Measurements from ENCODE around the gene SMOC2. TPM values are rescaled to one million over a fixed set of nuclear protein-coding genes. Genes with fewer than 3 reads are reported as not detected.

The SMOC2 gene
- polyA plus RNA-seq, 1 donor from 2014 or later = 0.50 TPM

- Histone ChIP-seq H3K9ac (ENCODE audit: low read length) (no peak overlapping the region), H3K79me2 (replicated peaks; ENCODE audit: insufficient read depth, low read length) (no peaks in the 10 kb centered on the region)
Observed at GRCh38 chr6:168496139-168496996, 55.4 kb downstream of the SMOC2 start.

DNA sequence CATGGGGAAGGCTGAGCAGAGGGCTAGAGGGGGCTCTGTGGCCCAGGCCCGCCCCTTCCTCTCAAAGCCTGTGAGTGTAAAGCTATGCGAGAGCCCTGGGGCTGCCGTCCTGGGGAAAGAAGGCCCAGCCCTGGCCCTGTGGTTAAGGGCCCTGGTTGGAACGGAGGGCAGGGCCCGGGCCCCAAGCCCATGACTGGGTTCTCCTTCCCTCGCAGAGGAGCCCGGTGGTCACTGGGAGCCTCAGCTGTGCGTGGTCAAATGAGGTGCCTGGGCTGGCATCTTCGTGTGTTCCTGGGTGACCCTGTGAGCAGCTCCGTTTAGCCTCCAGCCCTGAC, 56.0 kb downstream of the SMOC2 start:
- Histone ChIP-seq H3F3A (ENCODE audit: insufficient read depth, low read length, poor library complexity, severe bottlenecking) (no peaks in the 10 kb centered on the region), H3K9me3 (ENCODE audit: low read length) (no peaks in the 10 kb centered on the region), H3K36me3 (ENCODE audit: insufficient read depth, low read length) (no peaks in the 10 kb centered on the region), H3K27ac (ENCODE audit: low read length) (no peak overlapping the region), H3K9me2 (ENCODE audit: insufficient read depth, low read length) (no peaks in the 10 kb centered on the region), H3K27me3 (ENCODE audit: insufficient read depth, low read depth, low read length) (no peaks in the 10 kb centered on the region), H3K9ac (ENCODE audit: low read length) (no peak overlapping the region), H2AFZ (ENCODE audit: low read depth, low read length) (no peak overlapping the region), H3K4me2 (ENCODE audit: low read length) (no peak overlapping the region), H4K20me1 (ENCODE audit: insufficient read depth) (no peaks in the 10 kb centered on the region), H3K4me3 (ENCODE audit: low read length) (no peak overlapping the region), H3K79me2 (replicated peaks; ENCODE audit: insufficient read depth, low read length) (no peaks in the 10 kb centered on the region)
- TF ChIP-seq SMC3 (conservative IDR thresholded peaks at IDR 0.05; ENCODE audit: poor library complexity) (no peak), EZH2 (IDR thresholded peaks at IDR 0.05; ENCODE audit: borderline replicate concordance, insufficient read depth, low read length, poor library complexity, severe bottlenecking) (no peak), POLR2AphosphoS5 (IDR thresholded peaks at IDR 0.05) (no peak)
- TF ChIP-seq, protein P1, sequence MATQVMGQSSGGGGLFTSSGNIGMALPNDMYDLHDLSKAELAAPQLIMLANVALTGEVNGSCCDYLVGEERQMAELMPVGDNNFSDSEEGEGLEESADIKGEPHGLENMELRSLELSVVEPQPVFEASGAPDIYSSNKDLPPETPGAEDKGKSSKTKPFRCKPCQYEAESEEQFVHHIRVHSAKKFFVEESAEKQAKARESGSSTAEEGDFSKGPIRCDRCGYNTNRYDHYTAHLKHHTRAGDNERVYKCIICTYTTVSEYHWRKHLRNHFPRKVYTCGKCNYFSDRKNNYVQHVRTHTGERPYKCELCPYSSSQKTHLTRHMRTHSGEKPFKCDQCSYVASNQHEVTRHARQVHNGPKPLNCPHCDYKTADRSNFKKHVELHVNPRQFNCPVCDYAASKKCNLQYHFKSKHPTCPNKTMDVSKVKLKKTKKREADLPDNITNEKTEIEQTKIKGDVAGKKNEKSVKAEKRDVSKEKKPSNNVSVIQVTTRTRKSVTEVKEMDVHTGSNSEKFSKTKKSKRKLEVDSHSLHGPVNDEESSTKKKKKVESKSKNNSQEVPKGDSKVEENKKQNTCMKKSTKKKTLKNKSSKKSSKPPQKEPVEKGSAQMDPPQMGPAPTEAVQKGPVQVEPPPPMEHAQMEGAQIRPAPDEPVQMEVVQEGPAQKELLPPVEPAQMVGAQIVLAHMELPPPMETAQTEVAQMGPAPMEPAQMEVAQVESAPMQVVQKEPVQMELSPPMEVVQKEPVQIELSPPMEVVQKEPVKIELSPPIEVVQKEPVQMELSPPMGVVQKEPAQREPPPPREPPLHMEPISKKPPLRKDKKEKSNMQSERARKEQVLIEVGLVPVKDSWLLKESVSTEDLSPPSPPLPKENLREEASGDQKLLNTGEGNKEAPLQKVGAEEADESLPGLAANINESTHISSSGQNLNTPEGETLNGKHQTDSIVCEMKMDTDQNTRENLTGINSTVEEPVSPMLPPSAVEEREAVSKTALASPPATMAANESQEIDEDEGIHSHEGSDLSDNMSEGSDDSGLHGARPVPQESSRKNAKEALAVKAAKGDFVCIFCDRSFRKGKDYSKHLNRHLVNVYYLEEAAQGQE (IDR thresholded peaks at IDR 0.05; ENCODE audit: borderline replicate concordance) = no peak

More at GRCh38 chr6:168496139-168496996, 55.4 kb downstream of the SMOC2 start:
- TF ChIP-seq POLR2AphosphoS5 (IDR thresholded peaks at IDR 0.05) = no peak
- no peak for TF ChIP-seq MXI1 (conservative IDR thresholded peaks at IDR 0.05; ENCODE audit: poor library complexity, severe bottlenecking)
- H3K4me3 ChIP-seq (ENCODE audit: low read length) = no peak overlapping the region
- no peaks in the 10 kb centered on the region for H3F3A ChIP-seq (ENCODE audit: insufficient read depth, low read length, poor library complexity, severe bottlenecking)
- H3K4me2 ChIP-seq (ENCODE audit: low read length) = no peak overlapping the region
- no peaks in the 10 kb centered on the region for H3K36me3 ChIP-seq (ENCODE audit: insufficient read depth, low read length)
- H3K9me2 ChIP-seq (ENCODE audit: insufficient read depth, low read length) = no peaks in the 10 kb centered on the region
- no peaks in the 10 kb centered on the region for H3K27me3 ChIP-seq (ENCODE audit: insufficient read depth, low read depth, low read length)
- no peaks in the 10 kb centered on the region for H3K9me3 ChIP-seq (ENCODE audit: low read length)
- H3K27ac ChIP-seq (ENCODE audit: low read length) = no peak overlapping the region
- H4K20me1 ChIP-seq (ENCODE audit: insufficient read depth) = no peaks in the 10 kb centered on the region
- H2AFZ ChIP-seq (ENCODE audit: low read depth, low read length) = no peak overlapping the region

DNA sequence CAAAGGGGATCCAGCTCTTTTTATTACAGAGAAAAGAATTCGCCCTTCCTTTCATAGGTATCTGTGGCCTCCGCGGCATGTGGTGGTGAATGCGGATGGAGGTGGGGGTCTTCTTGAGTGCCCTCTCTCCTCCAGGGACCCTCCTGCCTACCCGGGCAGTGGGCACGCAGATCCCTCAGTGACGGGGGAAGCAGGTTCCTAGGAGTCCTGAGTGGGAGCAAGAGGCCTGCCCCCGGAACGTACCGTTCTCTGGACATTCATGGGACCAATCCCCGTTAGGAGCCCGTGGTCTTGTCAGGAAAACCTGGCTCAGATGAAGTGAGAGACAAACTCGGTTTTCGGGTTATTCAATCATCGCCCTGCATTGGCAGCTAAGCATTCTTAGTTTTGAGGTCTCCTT, 56.4 kb downstream of the SMOC2 start:
- Histone ChIP-seq H4K20me1 (ENCODE audit: insufficient read depth) (no peaks in the 10 kb centered on the region), H3K27me3 (ENCODE audit: insufficient read depth, low read depth, low read length) (no peaks in the 10 kb centered on the region), H3K4me2 (ENCODE audit: low read length) (no peak overlapping the region), H3K79me2 (replicated peaks; ENCODE audit: insufficient read depth, low read length) (no peaks in the 10 kb centered on the region), H3K36me3 (ENCODE audit: insufficient read depth, low read length) (no peaks in the 10 kb centered on the region), H3F3A (ENCODE audit: insufficient read depth, low read length, poor library complexity, severe bottlenecking) (no peaks in the 10 kb centered on the region), H3K9ac (ENCODE audit: low read length) (no peak overlapping the region), H3K9me3 (ENCODE audit: low read length) (no peaks in the 10 kb centered on the region), H3K27ac (ENCODE audit: low read length) (peak overlapping the region; percentile 21), H2AFZ (ENCODE audit: low read depth, low read length) (no peak overlapping the region), H3K9me2 (ENCODE audit: insufficient read depth, low read length) (no peaks in the 10 kb centered on the region), H3K4me3 (ENCODE audit: low read length) (no peak overlapping the region)
- TF ChIP-seq EP300 (conservative IDR thresholded peaks at IDR 0.05; ENCODE audit: poor library complexity, severe bottlenecking) = no peak
- TF ChIP-seq, protein P1 (IDR thresholded peaks at IDR 0.05; ENCODE audit: borderline replicate concordance) = no peak
- TF ChIP-seq TAF1 (IDR thresholded peaks at IDR 0.05; ENCODE audit: low read depth) = no peak
- TF ChIP-seq MXI1 (conservative IDR thresholded peaks at IDR 0.05; ENCODE audit: poor library complexity, severe bottlenecking) = no peak
- no peak for TF ChIP-seq EZH2 (IDR thresholded peaks at IDR 0.05; ENCODE audit: borderline replicate concordance, insufficient read depth, low read length, poor library complexity, severe bottlenecking)
- TF ChIP-seq SMC3 (conservative IDR thresholded peaks at IDR 0.05; ENCODE audit: poor library complexity) = no peak
- no peak for TF ChIP-seq RAD21 (conservative IDR thresholded peaks at IDR 0.05)
- no peak for TF ChIP-seq POLR2AphosphoS5 (IDR thresholded peaks at IDR 0.05)
